ENCODE measurements around the gene PMPCA. TPM values are rescaled to one million over a fixed set of nuclear protein-coding genes. Genes with fewer than 3 reads are reported as not detected.

The PMPCA gene
- total and polyA plus RNA-seq, 2 donors (not counting 1 experiment from before 2014, with no cell fraction given) = 26.4 to 70.2 TPM

- Histone ChIP-seq H3K9ac (ENCODE audit: insufficient read depth, low read length) (no peak overlapping the region), H3K79me2 (ENCODE audit: control insufficient read depth, insufficient read depth, low read length) (no peaks in the 10 kb centered on the region), H3K27ac (ENCODE audit: insufficient read depth, low read length) (no peak overlapping the region), H3K4me1 (ENCODE audit: control insufficient read depth, extremely low read depth, insufficient read depth, low read length) (no peaks in the 10 kb centered on the region), H3K27me3 (ENCODE audit: control insufficient read depth, insufficient read depth, low read length) (no peaks in the 10 kb centered on the region), H4K20me1 (ENCODE audit: control insufficient read depth, extremely low read depth, insufficient read depth, low read length) (no peaks in the 10 kb centered on the region), H3K9me3 (ENCODE audit: control insufficient read depth, insufficient read depth, low read depth, low read length) (no peaks in the 10 kb centered on the region), H3K4me3 (replicated peaks in 1 of 4; ENCODE audit: control extremely low read depth in 1 of 4, insufficient read depth in 1 of 4, low read depth in 3 of 4, low read length in 4 of 4) (no peak overlapping the region), H3K36me3 (ENCODE audit: control insufficient read depth, insufficient read depth, low read length) (peaks cover 35% of the 10 kb centered on the region), H3K4me2 (ENCODE audit: extremely low read depth, insufficient read depth, low read length) (no peak overlapping the region), H2AFZ (ENCODE audit: low read length) (no peak overlapping the region)
- TF ChIP-seq CTCF (conservative IDR thresholded peaks at IDR 0.05 in 1 of 2, IDR thresholded peaks at IDR 0.05 in 1 of 2; ENCODE audit: low read depth in 1 of 2, low read length in 2 of 2) = no peak
- TF ChIP-seq EZH2 (IDR thresholded peaks at IDR 0.05; ENCODE audit: low read length, missing control alignments) = no peak
- DNase-seq (ENCODE audit: low read depth in 2 of 2) = peak in 1 of 2 donors; percentile 51
Observed at GRCh38 chr9:136426787-136427186, 16.3 kb downstream of the PMPCA start.

- H3K27ac ChIP-seq (ENCODE audit: insufficient read depth, low read length) = no peak overlapping the region
- H3K79me2 ChIP-seq (ENCODE audit: control insufficient read depth, insufficient read depth, low read length) = no peaks in the 10 kb centered on the region
- no peak for TF ChIP-seq CTCF (conservative IDR thresholded peaks at IDR 0.05 in 1 of 2, IDR thresholded peaks at IDR 0.05 in 1 of 2; ENCODE audit: low read depth in 1 of 2, low read length in 2 of 2)
- no peaks in the 10 kb centered on the region for H3K9me3 ChIP-seq (ENCODE audit: control insufficient read depth, insufficient read depth, low read depth, low read length)
- no peaks in the 10 kb centered on the region for H4K20me1 ChIP-seq (ENCODE audit: control insufficient read depth, extremely low read depth, insufficient read depth, low read length)
- no peak overlapping the region for H3K4me3 ChIP-seq (replicated peaks in 1 of 4; ENCODE audit: control extremely low read depth in 1 of 4, insufficient read depth in 1 of 4, low read depth in 3 of 4, low read length in 4 of 4)
- H2AFZ ChIP-seq (ENCODE audit: low read length) = no peak overlapping the region
- peaks cover 26% of the 10 kb centered on the region for H3K36me3 ChIP-seq (ENCODE audit: control insufficient read depth, insufficient read depth, low read length)
- DNase-seq (ENCODE audit: low read depth in 2 of 2) = no peak
- no peak overlapping the region for H3K9ac ChIP-seq (ENCODE audit: insufficient read depth, low read length)
- no peak overlapping the region for H3K4me2 ChIP-seq (ENCODE audit: extremely low read depth, insufficient read depth, low read length)
- H3K27me3 ChIP-seq (ENCODE audit: control insufficient read depth, insufficient read depth, low read length) = no peaks in the 10 kb centered on the region
- no peaks in the 10 kb centered on the region for H3K4me1 ChIP-seq (ENCODE audit: control insufficient read depth, extremely low read depth, insufficient read depth, low read length)
Observed at GRCh38 chr9:136429075-136429628, 18.7 kb downstream of the PMPCA start.

- no peak overlapping the region for H3K4me2 ChIP-seq (ENCODE audit: extremely low read depth, insufficient read depth, low read length)
- peaks cover 24% of the 10 kb centered on the region for H3K36me3 ChIP-seq (ENCODE audit: control insufficient read depth, insufficient read depth, low read length)
Observed at GRCh38 chr9:136429683-136430491, 19.4 kb downstream of the PMPCA start.

More at GRCh38 chr9:136429683-136430491, 19.4 kb downstream of the PMPCA start:
- TF ChIP-seq CTCF (conservative IDR thresholded peaks at IDR 0.05 in 1 of 2, IDR thresholded peaks at IDR 0.05 in 1 of 2; ENCODE audit: low read depth in 1 of 2, low read length in 2 of 2) = no peak
- TF ChIP-seq EZH2 (IDR thresholded peaks at IDR 0.05; ENCODE audit: low read length, missing control alignments) = no peak
- no peak overlapping the region for H3K27ac ChIP-seq (ENCODE audit: insufficient read depth, low read length)
- no peaks in the 10 kb centered on the region for H3K9me3 ChIP-seq (ENCODE audit: control insufficient read depth, insufficient read depth, low read depth, low read length)
- no peak overlapping the region for H3K4me3 ChIP-seq (replicated peaks in 1 of 4; ENCODE audit: control extremely low read depth in 1 of 4, insufficient read depth in 1 of 4, low read depth in 3 of 4, low read length in 4 of 4)
- no peak overlapping the region for H3K9ac ChIP-seq (ENCODE audit: insufficient read depth, low read length)
- DNase-seq (ENCODE audit: low read depth in 2 of 2) = no peak
- no peak overlapping the region for H2AFZ ChIP-seq (ENCODE audit: low read length)
- H4K20me1 ChIP-seq (ENCODE audit: control insufficient read depth, extremely low read depth, insufficient read depth, low read length) = no peaks in the 10 kb centered on the region
- H3K79me2 ChIP-seq (ENCODE audit: control insufficient read depth, insufficient read depth, low read length) = peaks cover under 1% of the 10 kb centered on the region
- no peaks in the 10 kb centered on the region for H3K4me1 ChIP-seq (ENCODE audit: control insufficient read depth, extremely low read depth, insufficient read depth, low read length)
- H3K27me3 ChIP-seq (ENCODE audit: control insufficient read depth, insufficient read depth, low read length) = no peaks in the 10 kb centered on the region
